ENCODE measurements around the gene SUPV3L1.

The SUPV3L1 gene

GRCh38 chr10:69240455-69240854 is 60.4 kb downstream of the SUPV3L1 start:
- no peak for TF ChIP-seq CTCF (IDR thresholded peaks at IDR 0.05; ENCODE audit: insufficient read depth, low read length, poor library complexity, severe bottlenecking)
- Histone ChIP-seq H3K27me3 (replicated peaks; ENCODE audit: control insufficient read depth, insufficient read depth, low read length) (no peaks in the 10 kb centered on the region), H3K36me3 (ENCODE audit: control insufficient read depth, insufficient read depth, low read length) (no peaks in the 10 kb centered on the region), H3K4me3 (replicated peaks; ENCODE audit: low read depth, low read length) (no peak overlapping the region)
- DNase-seq (ENCODE audit: extremely low read depth, insufficient read length): no peak

GRCh38 chr10:69241575-69241974 is 61.5 kb downstream of the SUPV3L1 start:
- Histone ChIP-seq H3K27me3 (replicated peaks; ENCODE audit: control insufficient read depth, insufficient read depth, low read length) (peaks cover 2% of the 10 kb centered on the region; the same call in 1 of the 2 replicates), H3K36me3 (ENCODE audit: control insufficient read depth, insufficient read depth, low read length) (no peaks in the 10 kb centered on the region), H3K4me3 (replicated peaks; ENCODE audit: low read depth, low read length) (no peak overlapping the region)
- no peak for DNase-seq (ENCODE audit: extremely low read depth, insufficient read length)
- TF ChIP-seq CTCF (IDR thresholded peaks at IDR 0.05; ENCODE audit: insufficient read depth, low read length, poor library complexity, severe bottlenecking): no peak

- no peak overlapping the region for H3K4me3 ChIP-seq (replicated peaks; ENCODE audit: low read depth, low read length)
- peaks cover 2% of the 10 kb centered on the region; the same call in 1 of the 2 replicates for H3K27me3 ChIP-seq (replicated peaks; ENCODE audit: control insufficient read depth, insufficient read depth, low read length)
- no peak for TF ChIP-seq CTCF (IDR thresholded peaks at IDR 0.05; ENCODE audit: insufficient read depth, low read length, poor library complexity, severe bottlenecking)
- H3K36me3 ChIP-seq (ENCODE audit: control insufficient read depth, insufficient read depth, low read length): no peaks in the 10 kb centered on the region
- DNase-seq (ENCODE audit: extremely low read depth, insufficient read length): no peak
Observed at GRCh38 chr10:69242040-69242851, 62.2 kb downstream of the SUPV3L1 start.

- Histone ChIP-seq H3K36me3 (ENCODE audit: control insufficient read depth, insufficient read depth, low read length) (no peaks in the 10 kb centered on the region), H3K4me3 (replicated peaks; ENCODE audit: low read depth, low read length) (no peak overlapping the region), H3K27me3 (replicated peaks; ENCODE audit: control insufficient read depth, insufficient read depth, low read length) (peaks cover 2% of the 10 kb centered on the region; the same call in 1 of the 2 replicates)
- no peak for TF ChIP-seq CTCF (IDR thresholded peaks at IDR 0.05; ENCODE audit: insufficient read depth, low read length, poor library complexity, severe bottlenecking)
- DNase-seq (ENCODE audit: extremely low read depth, insufficient read length): no peak
Observed at GRCh38 chr10:69242852-69243212, 62.8 kb downstream of the SUPV3L1 start.

- Histone ChIP-seq H3K27me3 (replicated peaks; ENCODE audit: control insufficient read depth, insufficient read depth, low read length) (peaks cover 2% of the 10 kb centered on the region; the same call in 1 of the 2 replicates), H3K4me3 (replicated peaks; ENCODE audit: low read depth, low read length) (no peak overlapping the region), H3K36me3 (ENCODE audit: control insufficient read depth, insufficient read depth, low read length) (no peaks in the 10 kb centered on the region)
- no peak for TF ChIP-seq CTCF (IDR thresholded peaks at IDR 0.05; ENCODE audit: insufficient read depth, low read length, poor library complexity, severe bottlenecking)
- no peak for DNase-seq (ENCODE audit: extremely low read depth, insufficient read length)
Observed at GRCh38 chr10:69243817-69244216, 63.8 kb downstream of the SUPV3L1 start.
